K562 (cell line): ENCODE data around the gene PRMT5. TPM values are rescaled to one million over a fixed set of nuclear protein-coding genes. Genes with fewer than 3 reads are reported as not detected.

Source experiments
- ATAC-seq: fragments of 200-7000 bp; cut with Tn5 transposase; 3 replicates; pipeline ENCODE4 v1.9.1; 2020; ENCODE audit warnings: moderate library complexity
- BruUV-seq: library from RNA; stranded (reverse); fragments of 400-500 nt; replicated peaks from 2 replicates; lab custom pipeline; 2021; lab: Mats Ljungman, UMichigan
- CTCF ChIA-PET: fragments of 300-600 bp; formaldehyde crosslinking; extraction: SDS; loops from one replicate; lab custom pipeline; 2021; ENCODE audit warnings: low intra/inter-chr PET ratio; lab: Yijun Ruan, JAX
- POLR2A ChIA-PET: fragments of 300-600, 350-650 bp; sonication (Branson Sonifier 250); formaldehyde crosslinking; extraction: SDS; loops from one replicate; lab custom pipeline; 2021; ENCODE audit warnings: antibody characterized with exemption, inconsistent platforms; lab: Yijun Ruan, JAX
- DNase-seq, 4 experiments: peaks; one replicate each; pipeline versions ENCODE4 v3.0.0 to v3.0.0-alpha.2; 2011 to 2018; ENCODE audit warnings: low spot score in 3 of 4, mixed read lengths in 3 of 4; ENCODE audit errors: extremely low read depth in 1 of 4
- FAIRE-seq: peaks from 2 replicates; lab custom pipeline; 2011; peaks lifted over from hg19 to GRCh38; lab: Jason Lieb, UNC
- H2AFZ ChIP-seq: 2 replicates; pipeline ENCODE4 v1.6.0; 2011; ENCODE audit warnings: low read depth, low read length, control low read depth, inconsistent platforms
- H3K27ac ChIP-seq: fragments of 200-600 bp; 3 replicates; pipeline ENCODE4 v1.8.0; 2011; ENCODE audit warnings: low read depth, mild to moderate bottlenecking, control low read depth, inconsistent platforms, low read length, moderate library complexity, mixed read lengths; ENCODE audit errors: extremely low read depth
- H3K27me3 ChIP-seq, 2 experiments: fragments of 300-600 bp in 1 of 2; 2 replicates in 1 of 2; 3 replicates in 1 of 2; pipeline versions ENCODE4 v1.6.0 to v1.8.0; 2011; ENCODE audit warnings: inconsistent platforms in 2 of 2, low read length in 2 of 2, mild to moderate bottlenecking in 1 of 2, mixed read lengths in 1 of 2, moderate library complexity in 1 of 2; ENCODE audit not compliant: control insufficient read depth in 2 of 2, insufficient read depth in 2 of 2
- H3K36me3 ChIP-seq: fragments of 300-600 bp; 3 replicates; pipeline ENCODE4 v1.8.0; 2011; ENCODE audit warnings: mild to moderate bottlenecking, low read length, inconsistent platforms; ENCODE audit not compliant: control insufficient read depth, insufficient read depth
- H3K4me1 ChIP-seq, 2 experiments: fragments of 200-600 bp in 1 of 2; replicated peaks in 1 of 2; 2 replicates in 1 of 2; 3 replicates in 1 of 2; pipeline versions ENCODE4 v1.5.1 to v1.8.0; 2011; ENCODE audit warnings: inconsistent platforms in 2 of 2, low read length in 2 of 2, mild to moderate bottlenecking in 1 of 2, mixed read lengths in 1 of 2, moderate library complexity in 1 of 2; ENCODE audit not compliant: control insufficient read depth in 2 of 2, insufficient read depth in 2 of 2
- H3K4me2 ChIP-seq: 2 replicates; pipeline ENCODE4 v1.6.1; 2011; ENCODE audit warnings: low read length, control low read depth, inconsistent platforms, mixed read lengths; ENCODE audit not compliant: insufficient read depth
- H3K4me3 ChIP-seq: fragments of 200-600 bp; sonication (generic), shearing (Covaris generic); 2 replicates; pipeline ENCODE4 v1.5.1; 2016; ENCODE audit warnings: control low read depth, inconsistent platforms
- H3K79me2 ChIP-seq: fragments of 200-600 bp; 3 replicates; pipeline ENCODE4 v1.8.0; 2011; ENCODE audit warnings: low read length, inconsistent platforms; ENCODE audit not compliant: control insufficient read depth, insufficient read depth
- H3K9ac ChIP-seq, 2 experiments: 2 replicates each; pipeline versions ENCODE4 v1.6.0 to v1.6.1; 2011; ENCODE audit warnings: low read depth in 2 of 2, low read length in 2 of 2, control low read depth in 1 of 2, inconsistent platforms in 1 of 2, mild to moderate bottlenecking in 1 of 2, mixed read lengths in 1 of 2; ENCODE audit not compliant: insufficient read depth in 1 of 2
- H3K9me1 ChIP-seq: one replicate; pipeline ENCODE4 v1.6.0; 2011; ENCODE audit warnings: inconsistent platforms, mild to moderate bottlenecking, low read length, moderate library complexity; ENCODE audit not compliant: control insufficient read depth, insufficient read depth
- H3K9me3 ChIP-seq: replicated peaks from 2 replicates; pipeline ENCODE4 v1.5.1; 2011; ENCODE audit warnings: low read depth, low read length, inconsistent platforms; ENCODE audit not compliant: control insufficient read depth, insufficient read depth
- H4K20me1 ChIP-seq: replicated peaks from 2 replicates; pipeline ENCODE4 v1.6.1; 2011; ENCODE audit warnings: low read length, inconsistent platforms, mixed read lengths; ENCODE audit not compliant: control insufficient read depth, insufficient read depth
- ELF4 ChIP-seq: fragments of 450-650 bp; formaldehyde crosslinking; IDR thresholded peaks from 2 replicates; pipeline ENCODE4 v1.4.0; 2022; ENCODE audit warnings: missing genetic modification characterization
- GTF3C2 ChIP-seq: IDR thresholded peaks from 3 replicates; pipeline ENCODE4 v1.6.1; 2011; ENCODE audit warnings: borderline replicate concordance, mild to moderate bottlenecking, moderate library complexity; ENCODE audit not compliant: insufficient read length; ENCODE audit errors: extremely low read depth
- MAX ChIP-seq: sonication (generic); formaldehyde crosslinking; IDR thresholded peaks from 2 replicates; pipeline ENCODE4 v1.9.0; 2022; ENCODE audit warnings: mild to moderate bottlenecking, missing genetic modification reagents
- NUFIP1 ChIP-seq: fragments of 450-650 bp; IDR thresholded peaks from 2 replicates; pipeline ENCODE4 v1.6.1; 2018; ENCODE audit not compliant: partially characterized antibody
- RBBP5 ChIP-seq: fragments of 200-600 bp; sonication (generic); IDR thresholded peaks from 2 replicates; pipeline ENCODE4 v1.6.1; 2012; ENCODE audit warnings: borderline replicate concordance, mild to moderate bottlenecking, low read length, control low read depth, inconsistent platforms; ENCODE audit not compliant: insufficient read depth, poor library complexity, severe bottlenecking
- TAF1 ChIP-seq: IDR thresholded peaks from 2 replicates; pipeline ENCODE4 v1.6.1; 2011; ENCODE audit warnings: mild to moderate bottlenecking, low read length, moderate library complexity; ENCODE audit not compliant: insufficient read depth, control insufficient read depth, severe bottlenecking; ENCODE audit errors: extremely low read depth
- ZNF263 ChIP-seq: sonication (generic); formaldehyde crosslinking; IDR thresholded peaks from 2 replicates; pipeline ENCODE4 v1.8.0; 2022; ENCODE audit warnings: mild to moderate bottlenecking, missing genetic modification reagents, borderline replicate concordance
- ZNF407 ChIP-seq: fragments of 450-650 bp; IDR thresholded peaks from 2 replicates; pipeline ENCODE4 v1.6.1; 2016; ENCODE audit warnings: low read depth
- WGBS: fragments of 100-300 bp; shearing (Covaris generic); methylation state at CpG from one replicate; pipeline ENCODE4 v1.1.6; 2016; ENCODE audit warnings: low coverage, mixed read lengths; ENCODE audit not compliant: insufficient coverage; ENCODE audit errors: missing lambda C conversion rate; 5-methylcytosine and 5-hydroxymethylcytosine counted together
- in situ Hi-C: fragments of 300-500 bp; cut with MboI; formaldehyde crosslinking; loops from 4 replicates; pipeline ENCODE4 v1.15.0; 2018; ENCODE audit warnings: inconsistent platforms, mixed read lengths
- intact Hi-C: fragments of 100-400 bp; cut with micrococcal nuclease; formaldehyde crosslinking; loops from 2 replicates; pipeline ENCODE4 v1.14.2; 2022
- polyA plus RNA-seq, 8 experiments: library from polyadenylated mRNA; depleted of rRNA in 4 of 8; stranded (reverse) in 5 of 8; unstranded in 3 of 8; fragments of >200 nt; fragmentation: Nextera tagmentation in 2 of 8; fragmentation: Illumina TruSeq in 1 of 8; extraction: Ambion mirVana in 2 of 8; extraction: Trizol in 1 of 8; gene quantifications; 2 replicates each; pipeline versions ENCODE4 v1.2.1 to v1.2.3, GENCODE V29; 2011 to 2014; ENCODE audit warnings: inconsistent platforms in 1 of 8, missing spikeins in 1 of 8
- total RNA-seq, 7 experiments: library from RNA; depleted of rRNA in 6 of 7; stranded (reverse); fragments of >200 nt in 6 of 7; fragmentation: Illumina TruSeq in 2 of 7; extraction: Trizol in 2 of 7; gene quantifications; 2 replicates each; pipeline versions ENCODE4 v1.2.1 to v1.2.3, GENCODE V29; 2011 to 2021; ENCODE audit warnings: low replicate concordance in 1 of 7

PRMT5 gene
- total and polyA plus RNA-seq, 9 of the 15 experiments (the other 6 are each of a cell fraction or from before 2014, with no cell fraction given): 114 to 552 (median 222) TPM

GRCh38 chr14:22883173-22883976 is 45.8 kb downstream of the PRMT5 start, which contains the start of gene REM2:
Gene REM2, plus strand, starts transcription at chr14:22883222. Its CDS starts 66 bp downstream, at chr14:22883288.
- peak within 1 kb of the TSS; percentile 22 for H3K4me2 ChIP-seq
- DNase-seq (peak in 2 of 4 experiments; percentile 40 to 48), ATAC-seq (no peak), FAIRE-seq (no peak)
- peaks cover 1% of the 10 kb centered on the region; the same call in 1 of the 3 replicates for H3K36me3 ChIP-seq
- peaks cover 14% of the 10 kb centered on the region for H3K79me2 ChIP-seq
- in situ Hi-C loops: no loop called here
- no peak within 1 kb of the TSS for H3K4me3 ChIP-seq
- H4K20me1 ChIP-seq: peaks cover 3% of the 10 kb centered on the region; the same call in 1 of the 2 replicates
- H3K27ac ChIP-seq: no peak within 1 kb of the TSS; the same call in 2 of the 3 replicates
- no peaks in the 10 kb centered on the region for H3K9me3 ChIP-seq
- BruUV-seq: no TSS peak
- no peaks in the 10 kb centered on the region for H3K9me1 ChIP-seq
- no peaks in the 10 kb centered on the region for H3K27me3 ChIP-seq
- intact Hi-C loops: no loop called here
- POLR2A ChIA-PET: interaction anchor here (0.5 to 3.8 kb wide), 12 partner anchors 8 to 688 kb away, joined by 3 to 60 read pairs (median 4); partner anchors contain the start of genes LRP10, PRMT5 and RBM23
- H2AFZ ChIP-seq: peak within 1 kb of the TSS; percentile 46; the same call in 1 of the 2 replicates
- 63% methylated on average over 14 of the region's 15 CpGs for WGBS
- H3K9ac ChIP-seq: peak within 1 kb of the TSS in 1 of 2 experiments; percentile 76; a peak in 3 of 4 replicates
- CTCF ChIA-PET: no interaction called here
- H3K4me1 ChIP-seq: peaks cover 26 to 37% of the 10 kb centered on the region in 2 experiments
- TF ChIP-seq NUFIP1 (no peak), ZNF263 (no peak), ELF4 (0 out of 2 replicates have a peak, but pooled peaks have one; percentile 17), RBBP5 (no peak), TAF1 (no peak), ZNF407 (no peak), GTF3C2 (no peak), MAX (CRISPR knock-in tag) (no peak)
